ENCODE results near the gene CPN1.
"Not testable (repeated sequence)": the region's sequence is repeated elsewhere in the genome, so short reads cannot be mapped to it uniquely, and the experiment has no call there.

Gene CPN1

DNA sequence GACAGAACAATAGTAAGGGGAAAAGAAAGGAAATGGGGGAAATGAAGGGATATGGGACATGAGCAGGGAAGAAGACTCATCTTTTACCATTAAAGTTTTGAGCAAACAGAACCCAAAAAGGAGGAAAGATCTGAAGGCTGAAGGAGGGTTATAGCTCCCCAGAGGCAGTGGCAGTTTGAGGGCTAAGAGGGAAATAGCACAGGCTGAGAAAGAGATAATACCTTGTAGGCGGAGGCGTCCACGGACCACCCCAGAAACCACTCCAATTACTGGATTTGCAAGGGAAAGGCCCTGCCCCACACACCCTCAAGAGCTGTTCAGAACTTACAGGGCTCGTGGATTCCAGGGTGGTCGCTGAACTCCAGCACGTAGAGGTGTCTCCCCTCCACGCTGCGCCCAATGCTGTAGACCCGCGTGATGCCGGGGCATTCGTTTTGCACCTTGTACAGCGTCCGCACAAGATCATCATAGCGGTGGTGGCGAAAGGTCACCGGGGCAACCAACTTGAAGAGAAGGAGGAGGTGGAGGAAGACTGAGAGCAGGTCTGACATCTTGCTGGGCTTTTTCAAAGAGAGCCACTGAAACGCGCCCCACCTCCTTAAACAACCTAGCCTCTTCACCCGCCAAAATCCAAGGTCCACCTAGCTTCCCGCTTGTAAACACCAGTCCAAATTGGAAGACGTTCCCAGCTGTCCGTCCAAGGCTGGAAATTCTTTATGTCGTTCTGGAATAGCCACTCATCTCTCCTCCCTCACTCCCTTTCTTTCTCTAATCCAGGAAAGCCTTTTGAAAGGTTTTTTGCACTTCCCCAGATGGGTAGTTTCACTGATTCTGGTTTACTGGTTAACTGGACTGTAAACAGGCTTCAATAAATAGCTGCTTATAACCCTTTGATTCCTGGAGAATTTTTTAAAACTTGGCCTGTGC lies at the start of gene CPN1:
CPN1 (minus strand) TSS at position 795 of the 927 bp plus-strand sequence; CDS start at position 551, 244 bp downstream.
- no peak for DNase-seq
- in situ Hi-C loops (cut with HindIII; ENCODE audit: low pct_ligation_motif_present, low pct_unique_long_range_greater_than_20kb, low sequenced_read_pairs): loop anchor here (25.0 kb wide), 1 partner anchor 219 kb away; no protein-coding TSS in a partner anchor

DNA sequence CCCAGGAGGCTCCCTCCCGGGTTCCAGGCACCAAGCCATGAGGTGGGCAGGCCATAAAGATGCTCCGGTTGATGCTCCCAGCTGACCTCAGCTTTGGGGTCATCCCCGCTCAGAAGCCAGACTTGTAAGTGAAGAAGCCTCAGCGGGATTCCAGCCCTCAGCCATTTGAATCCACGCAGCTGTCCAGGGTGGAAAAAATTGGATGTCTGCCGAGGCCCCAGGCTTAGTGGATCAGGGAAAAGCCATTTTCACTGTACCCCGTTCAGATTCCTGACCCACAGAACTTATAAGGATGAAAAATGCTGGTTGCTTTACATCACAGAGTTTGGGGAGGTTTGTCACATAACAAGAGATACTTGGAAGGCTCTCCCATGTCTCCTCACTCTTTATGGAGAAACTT lies 49.2 kb upstream of the CPN1 start:
- no peak for DNase-seq
- in situ Hi-C loops (cut with HindIII; ENCODE audit: low pct_ligation_motif_present, low pct_unique_long_range_greater_than_20kb, low sequenced_read_pairs): no loop called here

DNA sequence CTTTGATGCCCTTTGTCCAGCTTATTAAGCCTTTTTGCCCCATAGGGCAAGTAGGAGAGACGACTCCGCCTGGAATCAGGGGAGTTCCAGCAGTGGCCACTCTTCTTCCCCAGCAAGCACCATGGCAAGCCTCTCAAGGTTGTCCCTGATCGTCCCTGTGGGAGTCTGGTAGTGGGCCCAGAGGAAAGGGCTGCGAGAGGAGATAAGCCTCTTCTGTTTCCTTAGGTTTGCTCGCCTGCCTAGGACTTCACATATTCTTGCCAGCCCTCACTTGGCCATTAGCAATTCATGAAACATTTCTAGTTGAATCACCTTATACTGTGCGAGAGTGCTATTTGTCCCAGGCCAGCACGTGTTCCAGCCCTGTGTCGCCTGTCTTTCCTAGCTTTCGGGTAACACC lies 47.8 kb upstream of the CPN1 start:
- in situ Hi-C loops (cut with HindIII; ENCODE audit: low pct_ligation_motif_present, low pct_unique_long_range_greater_than_20kb, low sequenced_read_pairs): no loop called here
- DNase-seq: no peak

DNA sequence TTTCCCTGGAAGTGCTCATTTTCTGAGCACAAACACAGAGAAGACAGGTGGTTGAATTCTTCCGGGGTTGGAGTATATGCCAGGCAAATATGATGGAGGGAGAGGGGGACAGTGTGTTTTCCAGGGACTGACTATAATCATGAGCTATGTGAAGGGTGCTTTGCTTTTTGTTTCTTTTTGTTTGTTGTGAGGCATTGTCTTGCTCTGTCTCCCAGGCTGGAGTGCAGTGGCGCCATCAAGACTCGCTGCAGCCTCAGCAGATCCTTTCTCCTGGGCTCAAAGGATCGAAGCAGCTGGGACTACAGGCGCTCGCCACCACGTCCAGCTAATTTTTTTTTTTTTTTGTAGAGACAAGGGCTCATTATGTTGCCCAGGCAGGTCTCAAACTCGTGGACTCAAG lies 47.3 kb upstream of the CPN1 start:
- no peak for DNase-seq
- in situ Hi-C loops (cut with HindIII; ENCODE audit: low pct_ligation_motif_present, low pct_unique_long_range_greater_than_20kb, low sequenced_read_pairs): no loop called here

DNA sequence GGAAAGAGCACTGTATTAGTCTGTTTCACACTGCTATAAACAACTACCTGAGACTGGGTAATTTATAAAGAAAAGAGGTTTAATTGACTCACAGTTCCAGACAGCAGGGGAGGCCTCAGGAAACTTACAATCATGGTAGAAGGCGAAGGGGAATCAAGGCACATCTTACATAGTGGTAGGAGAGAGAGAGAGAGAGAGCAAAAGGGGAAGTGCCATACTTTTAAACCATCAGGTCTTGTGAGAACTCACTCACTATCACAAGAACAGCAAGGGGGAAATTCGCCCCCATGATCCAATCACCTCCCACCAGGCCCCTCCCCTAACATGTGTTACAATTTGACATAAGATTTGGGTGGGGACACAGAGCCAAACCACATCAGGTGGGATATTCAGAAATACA lies 43.7 kb upstream of the CPN1 start:
- in situ Hi-C loops (cut with HindIII; ENCODE audit: low pct_ligation_motif_present, low pct_unique_long_range_greater_than_20kb, low sequenced_read_pairs): not testable (repeated sequence)

DNA sequence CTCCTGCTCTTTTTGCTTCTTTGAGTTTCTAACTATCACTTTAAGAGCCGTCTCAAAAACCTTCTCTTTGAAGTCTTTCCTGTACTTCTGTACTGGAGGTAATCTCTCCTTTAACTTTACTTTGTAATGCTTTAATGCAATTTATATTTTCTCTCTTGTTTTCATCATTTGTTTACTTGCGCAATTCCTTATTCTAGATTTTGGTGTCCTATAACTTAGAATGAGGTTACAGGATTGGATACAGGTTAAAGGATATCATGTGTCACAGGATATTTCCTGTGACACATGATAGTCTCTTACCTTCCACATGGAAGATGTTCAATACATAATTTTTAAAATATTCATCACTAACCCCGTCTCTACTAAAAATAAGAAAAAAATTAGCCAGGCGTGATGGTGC lies 42.4 kb upstream of the CPN1 start:
- no peak for DNase-seq
- in situ Hi-C loops (cut with HindIII; ENCODE audit: low pct_ligation_motif_present, low pct_unique_long_range_greater_than_20kb, low sequenced_read_pairs): no loop called here

More for the DNA sequence above, 43.7 kb upstream of the CPN1 start:
- DNase-seq: not testable (repeated sequence)

DNA sequence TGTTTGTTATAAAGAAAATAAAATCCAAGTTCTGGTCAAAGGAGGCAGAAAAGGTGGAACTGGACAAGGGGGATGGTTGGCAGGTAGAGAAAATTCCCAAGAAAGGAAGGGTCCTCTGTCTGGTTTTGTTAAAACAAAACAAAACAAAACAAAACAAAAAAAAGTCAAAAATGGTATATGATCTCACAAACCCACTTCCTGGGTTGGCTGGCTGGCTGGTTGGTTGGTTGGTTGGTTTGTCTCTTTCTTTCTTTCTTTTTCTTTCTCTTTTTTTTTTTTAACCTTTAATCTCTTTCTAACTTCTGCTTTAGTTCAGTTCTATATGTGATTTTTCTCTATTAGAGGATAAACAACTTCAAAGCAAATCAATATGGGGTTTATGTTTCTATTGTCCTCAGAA lies 41.1 kb upstream of the CPN1 start:
- in situ Hi-C loops (cut with HindIII; ENCODE audit: low pct_ligation_motif_present, low pct_unique_long_range_greater_than_20kb, low sequenced_read_pairs): no loop called here
- DNase-seq: no peak

DNA sequence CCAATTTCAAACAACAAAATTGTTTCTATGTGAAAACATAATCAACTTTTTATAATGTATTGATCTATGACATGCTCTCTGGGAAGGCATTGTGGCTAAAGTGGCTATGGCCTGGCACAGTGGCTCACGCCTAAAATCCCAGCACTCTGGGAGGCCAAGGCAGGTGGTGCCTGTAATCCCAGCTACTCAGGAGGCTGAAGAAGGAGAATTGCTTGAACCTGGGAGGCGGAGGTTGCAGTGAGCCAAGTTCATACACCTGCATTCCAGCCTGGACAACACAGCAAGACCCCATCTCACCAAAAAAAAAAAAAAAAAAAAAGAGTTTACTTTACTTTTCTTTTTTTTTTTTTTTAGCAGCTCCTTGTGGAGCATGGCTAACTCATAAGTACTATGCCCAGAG lies 38.9 kb upstream of the CPN1 start:
- DNase-seq: no peak
- in situ Hi-C loops (cut with HindIII; ENCODE audit: low pct_ligation_motif_present, low pct_unique_long_range_greater_than_20kb, low sequenced_read_pairs): no loop called here

DNA sequence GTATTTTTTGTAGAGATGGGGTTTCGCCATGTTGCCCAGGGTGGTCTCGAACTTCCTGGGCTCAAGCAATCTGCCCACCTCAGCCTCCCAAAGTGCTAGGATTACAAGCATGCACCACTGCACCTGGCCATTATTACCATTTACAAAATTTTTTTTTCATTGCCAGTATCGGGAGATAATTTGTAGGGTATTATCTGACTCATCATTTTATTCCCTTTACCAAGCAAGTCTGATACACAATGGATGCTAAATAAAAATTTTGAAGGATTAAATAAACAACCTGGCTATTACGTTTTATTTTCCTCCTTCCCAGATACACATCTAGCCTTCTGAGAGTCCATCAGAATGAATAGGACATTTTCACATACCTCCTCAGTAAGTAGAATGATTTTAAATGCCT lies 38.1 kb upstream of the CPN1 start:
- in situ Hi-C loops (cut with HindIII; ENCODE audit: low pct_ligation_motif_present, low pct_unique_long_range_greater_than_20kb, low sequenced_read_pairs): no loop called here

DNA sequence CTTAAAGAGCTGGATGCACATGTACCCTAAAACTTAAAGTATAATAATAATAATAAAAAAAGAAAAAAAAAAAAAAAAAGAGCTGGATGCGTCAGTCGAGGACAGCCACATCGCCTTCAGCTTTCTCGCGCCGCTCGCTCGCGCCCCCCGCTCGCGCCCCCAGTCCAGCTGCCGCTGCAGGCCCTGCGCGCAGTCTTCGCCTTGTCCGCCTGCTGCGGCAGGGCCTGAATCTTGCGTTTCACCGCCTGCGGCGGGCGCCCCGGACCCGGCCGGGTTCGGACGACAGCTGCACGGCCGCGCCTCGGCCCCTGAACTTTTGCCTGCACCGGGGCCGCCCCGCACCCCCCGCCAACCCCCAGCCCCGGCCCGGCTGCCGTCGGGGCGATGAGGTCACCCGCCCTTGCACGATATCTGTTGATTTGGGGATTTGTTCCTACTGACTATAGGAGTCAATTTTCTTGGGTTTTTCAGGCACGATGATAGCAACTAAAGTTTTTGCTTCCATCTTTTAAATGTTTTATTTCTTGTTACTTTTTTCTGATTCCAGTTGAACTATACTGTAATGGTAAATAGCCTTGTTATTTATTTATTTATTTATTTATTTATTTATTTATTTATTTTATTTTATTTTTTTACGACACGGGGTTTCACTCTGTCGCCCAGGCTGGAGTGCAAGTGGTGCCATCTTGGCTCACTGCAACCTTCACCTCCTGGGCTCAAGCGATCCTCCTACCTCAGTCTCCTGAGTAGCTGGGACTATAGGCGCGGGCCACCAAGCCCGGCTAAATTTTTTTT lies 33.5 kb upstream of the CPN1 start:
- in situ Hi-C loops (cut with HindIII; ENCODE audit: low pct_ligation_motif_present, low pct_unique_long_range_greater_than_20kb, low sequenced_read_pairs): no loop called here
- no peak for DNase-seq

More for the DNA sequence above, 38.1 kb upstream of the CPN1 start:
- no peak for DNase-seq

DNA sequence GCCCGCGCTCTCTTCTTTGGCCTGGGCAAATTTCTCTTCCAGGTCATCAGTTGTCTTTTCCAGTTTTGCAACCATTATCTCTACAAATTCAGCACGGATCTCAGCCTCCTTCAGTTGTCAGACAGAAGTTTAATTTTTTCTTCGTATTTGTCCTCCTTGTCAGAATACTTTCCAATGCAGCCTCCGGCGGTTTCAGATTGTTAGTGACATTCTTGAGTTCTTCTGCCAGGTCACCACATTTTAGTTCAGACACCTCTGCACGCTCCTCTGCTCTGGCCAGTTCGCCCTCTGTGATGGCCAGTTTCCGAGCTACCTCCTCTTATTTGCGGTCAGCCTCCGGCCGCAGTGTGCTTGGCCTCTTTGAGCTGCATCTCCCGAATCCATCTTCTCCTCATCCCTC lies 32.8 kb upstream of the CPN1 start:
- in situ Hi-C loops (cut with HindIII; ENCODE audit: low pct_ligation_motif_present, low pct_unique_long_range_greater_than_20kb, low sequenced_read_pairs): no loop called here
- no peak for DNase-seq

DNA sequence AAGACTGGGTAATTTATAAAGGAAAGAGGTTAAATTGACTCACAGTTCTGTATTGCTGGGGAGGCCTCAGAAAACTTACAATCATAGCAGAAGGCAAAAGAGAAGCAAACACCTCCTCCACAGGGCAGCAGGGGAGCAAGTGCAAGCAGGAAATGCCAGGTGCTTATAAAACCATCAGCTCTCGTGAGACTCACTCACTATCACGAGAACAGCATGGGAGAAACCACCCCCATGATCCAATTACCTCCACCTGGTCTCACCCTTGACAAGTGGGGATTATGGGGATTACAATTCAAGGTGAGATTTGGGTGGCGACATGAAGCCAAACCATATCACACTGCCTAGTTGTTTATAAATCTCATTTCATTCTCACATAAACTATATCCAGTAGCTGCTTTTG lies 28.0 kb upstream of the CPN1 start:
- in situ Hi-C loops (cut with HindIII; ENCODE audit: low pct_ligation_motif_present, low pct_unique_long_range_greater_than_20kb, low sequenced_read_pairs): no loop called here
- peak; percentile 21 for DNase-seq

DNA sequence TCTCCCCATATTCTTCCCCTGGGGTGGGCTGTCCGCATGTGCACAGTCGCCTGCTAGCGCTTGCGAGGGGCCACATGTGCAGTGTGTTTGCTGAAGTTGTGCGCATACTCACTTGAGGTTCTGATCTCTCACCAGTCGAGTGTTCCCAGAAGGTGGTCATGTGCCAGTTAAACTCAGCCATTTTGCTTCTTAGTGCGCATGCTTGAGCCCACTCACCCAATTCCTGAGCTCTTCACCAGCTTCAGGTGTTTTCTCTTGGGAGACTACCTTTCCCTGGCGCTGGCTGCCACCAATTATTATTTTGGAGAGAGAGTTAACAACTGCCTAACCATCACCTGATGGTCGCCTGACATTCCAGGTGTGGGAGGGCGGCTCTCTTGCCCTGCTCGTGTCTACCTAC lies 25.2 kb upstream of the CPN1 start:
- DNase-seq: no peak
- in situ Hi-C loops (cut with HindIII; ENCODE audit: low pct_ligation_motif_present, low pct_unique_long_range_greater_than_20kb, low sequenced_read_pairs): no loop called here

DNA sequence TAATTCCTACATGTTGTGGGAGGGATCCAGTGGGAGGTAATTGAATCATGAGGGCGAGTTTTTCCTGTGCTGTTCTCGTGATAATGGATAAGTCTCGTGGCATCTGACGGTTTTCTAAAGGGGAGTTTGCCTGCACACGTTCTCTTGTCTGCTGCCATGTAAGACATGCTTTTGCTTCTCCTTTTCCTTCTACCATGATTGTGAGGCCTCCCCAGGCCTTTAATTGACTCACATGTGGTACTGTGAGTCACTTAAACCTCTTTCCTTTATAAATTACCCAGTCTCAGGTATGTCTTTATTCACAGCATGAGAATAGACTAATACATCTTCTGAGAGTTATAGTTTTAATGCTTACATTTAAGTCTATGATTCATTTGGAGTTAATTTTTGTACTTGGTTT lies 22.6 kb upstream of the CPN1 start:
- DNase-seq: no peak
- in situ Hi-C loops (cut with HindIII; ENCODE audit: low pct_ligation_motif_present, low pct_unique_long_range_greater_than_20kb, low sequenced_read_pairs): no loop called here

DNA sequence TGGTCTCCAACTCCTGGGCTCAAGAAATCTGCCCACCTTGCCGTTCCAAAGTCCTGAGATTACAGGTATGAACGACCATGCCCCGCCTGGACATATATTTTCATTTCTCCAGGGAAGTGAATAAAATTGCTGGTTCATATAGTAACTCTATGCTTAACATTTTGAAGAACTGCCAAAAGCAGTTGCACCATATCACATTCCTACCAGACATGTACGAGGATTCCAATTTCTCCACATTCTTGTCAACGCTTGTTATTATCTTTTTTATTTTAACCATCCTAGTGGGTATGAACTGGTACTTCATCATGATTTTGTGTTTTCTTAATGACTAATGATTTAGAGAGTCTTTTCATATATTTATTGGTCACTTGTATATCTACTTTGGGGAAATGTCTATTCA lies 21.9 kb upstream of the CPN1 start:
- in situ Hi-C loops (cut with HindIII; ENCODE audit: low pct_ligation_motif_present, low pct_unique_long_range_greater_than_20kb, low sequenced_read_pairs): no loop called here

DNA sequence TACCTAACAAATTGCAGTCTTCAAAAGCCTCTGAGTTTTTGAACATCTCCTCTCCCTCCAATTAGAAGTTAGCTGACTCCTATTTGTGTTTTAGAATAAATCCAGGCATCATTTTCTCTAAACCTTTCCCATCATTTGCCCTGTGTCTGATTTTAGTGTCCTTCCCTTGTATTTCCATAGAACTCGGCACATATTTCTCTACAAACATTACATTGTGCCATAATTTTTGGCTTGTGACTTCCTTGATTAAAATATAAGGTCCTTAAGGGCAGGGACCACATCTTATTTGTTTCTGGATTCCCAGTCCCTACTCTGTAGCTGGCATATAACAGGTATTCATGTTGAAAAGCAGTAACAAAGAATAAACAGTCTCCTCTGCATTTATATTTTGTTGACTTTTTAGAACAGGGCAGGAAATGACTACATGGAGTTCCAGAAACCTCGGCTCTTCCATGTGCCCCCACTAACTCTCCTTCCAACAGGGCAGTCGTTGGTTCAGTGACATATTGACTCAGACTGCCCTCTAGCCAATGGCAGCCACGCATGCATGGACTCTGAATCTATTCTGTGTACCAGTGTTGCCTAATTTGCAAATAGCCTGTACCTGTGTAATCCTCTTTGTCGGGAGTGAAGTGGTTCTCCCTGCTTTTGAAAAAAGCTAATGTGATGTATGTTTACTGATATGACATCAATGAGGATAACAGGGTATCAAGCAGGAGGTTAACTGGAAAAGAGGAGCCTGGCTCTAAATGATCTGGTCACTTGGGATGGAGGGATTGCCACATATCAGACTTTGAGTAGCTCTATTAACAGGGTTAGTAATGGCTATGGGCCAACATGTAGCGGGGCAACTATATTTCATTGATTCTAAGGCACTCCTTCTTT lies 19.8 kb upstream of the CPN1 start:
- peak; percentile 10 for DNase-seq
- in situ Hi-C loops (cut with HindIII; ENCODE audit: low pct_ligation_motif_present, low pct_unique_long_range_greater_than_20kb, low sequenced_read_pairs): no loop called here

More for the DNA sequence above, 21.9 kb upstream of the CPN1 start:
- no peak for DNase-seq

DNA sequence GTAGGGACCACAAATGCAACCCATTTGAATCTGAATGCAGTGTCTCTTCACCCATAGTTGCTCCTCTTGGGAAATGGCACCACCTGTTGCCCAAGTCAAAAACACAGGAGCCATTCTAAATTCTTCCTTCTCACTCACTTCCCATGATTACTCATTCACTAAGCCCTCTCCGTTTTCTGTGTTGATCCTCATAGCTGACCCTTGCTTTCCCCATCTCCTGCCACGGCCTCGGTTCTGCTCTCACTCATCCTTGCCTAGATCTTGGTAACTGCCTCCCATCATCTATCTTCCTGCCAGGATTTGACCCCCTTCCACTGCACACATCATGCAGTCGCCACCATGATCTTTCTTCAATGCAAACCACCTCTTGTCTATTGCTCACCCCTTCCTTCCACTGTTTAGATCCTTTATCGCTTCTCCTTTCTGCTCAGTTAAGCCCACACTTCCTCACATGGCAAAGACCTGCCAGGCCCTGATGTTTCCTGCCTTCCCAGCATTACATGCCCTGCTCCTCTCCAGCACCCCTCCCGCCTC lies 19.0 kb upstream of the CPN1 start:
- DNase-seq: peak; percentile 54
- in situ Hi-C loops (cut with HindIII; ENCODE audit: low pct_ligation_motif_present, low pct_unique_long_range_greater_than_20kb, low sequenced_read_pairs): no loop called here

DNA sequence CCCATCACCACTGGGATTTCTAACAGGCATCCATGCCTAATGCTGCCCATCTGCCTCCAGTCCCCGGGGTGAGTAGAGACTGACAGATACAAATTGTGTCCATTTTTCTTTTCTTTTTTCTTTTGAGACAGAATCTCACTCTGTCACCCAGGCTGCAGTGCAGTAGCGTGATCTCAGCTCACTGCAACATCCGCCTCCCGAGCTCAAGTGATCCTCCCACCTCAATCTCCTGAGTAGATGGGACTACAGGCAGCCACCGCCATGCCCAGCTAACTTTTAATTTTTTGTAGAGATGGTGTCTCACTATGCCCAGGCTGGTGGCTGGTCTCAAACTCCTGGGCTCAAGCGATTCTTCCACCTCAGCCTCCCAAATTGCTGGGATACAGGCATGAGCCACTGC lies 7.6 kb upstream of the CPN1 start:
- in situ Hi-C loops (cut with HindIII; ENCODE audit: low pct_ligation_motif_present, low pct_unique_long_range_greater_than_20kb, low sequenced_read_pairs): loop anchor here (25.0 kb wide), 1 partner anchor 227 kb away; no protein-coding TSS in a partner anchor
- DNase-seq: no peak

Measured in ACHN (cell line).